GM12873 (cell line): ENCODE results near the gene SNAPC2.

Experiments
- CTCF ChIP-seq: IDR thresholded peaks from 2 replicates; pipeline ENCODE4 v1.5.1; 2012; ENCODE audit warnings: low read depth, mild to moderate bottlenecking, moderate library complexity, low read length, control low read depth; ENCODE audit not compliant: insufficient read depth; ENCODE audit errors: missing control alignments

Gene SNAPC2

GRCh38 chr19:7912697-7913564 is 7.2 kb upstream of the SNAPC2 start:
- no peak for TF ChIP-seq CTCF

GRCh38 chr19:7913652-7914051 is 6.5 kb upstream of the SNAPC2 start:
- TF ChIP-seq CTCF, result no peak

GRCh38 chr19:7914099-7914498 is 6.0 kb upstream of the SNAPC2 start:
- TF ChIP-seq CTCF, result no peak

GRCh38 chr19:7914598-7915045 is 5.5 kb upstream of the SNAPC2 start, which contains the start of gene TGFBR3L:
Gene TGFBR3L (plus strand): TSS chr19:7914830.
- TF ChIP-seq CTCF, result no peak

- no peak for TF ChIP-seq CTCF
Measured at GRCh38 chr19:7915250-7916102, 4.7 kb upstream of the SNAPC2 start.

GRCh38 chr19:7916103-7916954 is 3.8 kb upstream of the SNAPC2 start:
- no peak for TF ChIP-seq CTCF

- no peak for TF ChIP-seq CTCF
Measured at GRCh38 chr19:7916955-7917266, 3.2 kb upstream of the SNAPC2 start.
